SK-N-MC (cell line): ENCODE measurements around the gene EDARADD.

Source experiments
- EZH2 ChIP-seq: fragments of 200-600 bp; sonication (generic); IDR thresholded peaks from one replicate; pipeline ENCODE4 v1.6.1; 2017; ENCODE audit warnings: antibody characterized with exemption
- POLR2AphosphoS5 ChIP-seq: IDR thresholded peaks from 2 replicates; pipeline ENCODE4 v1.6.1; 2012; ENCODE audit warnings: mild to moderate bottlenecking, low read depth, low read length, borderline replicate concordance

GRCh38 chr1:236395947-236396664 is 2.0 kb downstream of the EDARADD start:
- TF ChIP-seq POLR2AphosphoS5 = no peak
- TF ChIP-seq EZH2 = no peak
